ENCODE results near the gene KRTAP4-11.
"Not testable (repeated sequence)": the region's sequence is repeated elsewhere in the genome, so short reads cannot be mapped to it uniquely, and the experiment has no call there.

Gene KRTAP4-11

DNA sequence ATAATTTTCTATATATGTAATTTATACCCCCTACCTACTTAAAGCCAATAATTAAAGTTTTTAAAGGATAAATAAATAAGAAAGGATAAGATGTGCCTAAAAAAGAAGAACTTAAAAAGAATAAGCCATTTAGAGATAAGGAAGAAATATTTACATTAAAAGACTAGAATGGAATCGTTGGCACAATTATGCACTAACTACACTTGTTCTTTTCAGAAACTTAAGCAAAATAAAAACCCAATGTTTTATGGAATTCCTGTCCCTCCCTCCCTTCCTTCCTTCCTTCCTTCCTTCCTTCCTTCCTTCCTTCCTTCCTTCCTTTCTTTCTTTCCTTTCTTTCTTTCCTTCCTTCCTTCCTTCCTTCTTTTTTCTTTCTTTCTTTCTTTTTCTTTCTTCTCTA, 26.7 kb upstream of the KRTAP4-11 start:
- Histone ChIP-seq H3K36me3 (ENCODE audit: control insufficient read depth, low read depth, low read length) (no peaks in the 10 kb centered on the region), H3K27ac (ENCODE audit: low read length) (no peak overlapping the region), H3K9me3 (ENCODE audit: control insufficient read depth, low read depth, low read length) (peaks cover 7% of the 10 kb centered on the region), H3K4me1 (ENCODE audit: control insufficient read depth, low read depth, low read length) (no peaks in the 10 kb centered on the region), H3K9ac (ENCODE audit: low read length) (no peak overlapping the region), H3K27me3 (ENCODE audit: control insufficient read depth, insufficient read depth, low read length) (no peaks in the 10 kb centered on the region), H3K4me3 (ENCODE audit: low read length) (no peak overlapping the region)

DNA sequence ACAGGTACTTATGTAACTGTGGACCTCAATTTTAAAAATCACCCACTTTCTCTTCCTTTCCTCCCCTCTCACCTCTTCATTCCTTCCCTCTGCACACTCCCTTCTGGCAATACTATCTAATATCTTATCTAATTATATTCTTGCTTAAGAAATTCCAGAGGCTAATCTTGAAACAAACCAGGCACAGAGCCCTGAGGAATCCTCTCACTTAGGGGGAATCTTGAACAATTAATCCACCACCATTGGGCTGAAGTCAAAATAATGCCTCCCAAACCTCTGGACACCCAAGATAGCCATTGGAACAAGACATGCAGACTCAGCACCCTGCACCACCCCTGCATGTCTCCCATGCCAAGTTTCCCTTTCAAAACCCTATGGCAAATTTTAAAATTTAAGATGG, 23.2 kb upstream of the KRTAP4-11 start:
- Histone ChIP-seq H3K27ac (ENCODE audit: low read length) (no peak overlapping the region), H3K4me1 (ENCODE audit: control insufficient read depth, low read depth, low read length) (no peaks in the 10 kb centered on the region), H3K36me3 (ENCODE audit: control insufficient read depth, low read depth, low read length) (no peaks in the 10 kb centered on the region), H3K27me3 (ENCODE audit: control insufficient read depth, insufficient read depth, low read length) (no peaks in the 10 kb centered on the region), H3K4me3 (ENCODE audit: low read length) (no peak overlapping the region), H3K9me3 (ENCODE audit: control insufficient read depth, low read depth, low read length) (peaks cover 7% of the 10 kb centered on the region), H3K9ac (ENCODE audit: low read length) (no peak overlapping the region)

DNA sequence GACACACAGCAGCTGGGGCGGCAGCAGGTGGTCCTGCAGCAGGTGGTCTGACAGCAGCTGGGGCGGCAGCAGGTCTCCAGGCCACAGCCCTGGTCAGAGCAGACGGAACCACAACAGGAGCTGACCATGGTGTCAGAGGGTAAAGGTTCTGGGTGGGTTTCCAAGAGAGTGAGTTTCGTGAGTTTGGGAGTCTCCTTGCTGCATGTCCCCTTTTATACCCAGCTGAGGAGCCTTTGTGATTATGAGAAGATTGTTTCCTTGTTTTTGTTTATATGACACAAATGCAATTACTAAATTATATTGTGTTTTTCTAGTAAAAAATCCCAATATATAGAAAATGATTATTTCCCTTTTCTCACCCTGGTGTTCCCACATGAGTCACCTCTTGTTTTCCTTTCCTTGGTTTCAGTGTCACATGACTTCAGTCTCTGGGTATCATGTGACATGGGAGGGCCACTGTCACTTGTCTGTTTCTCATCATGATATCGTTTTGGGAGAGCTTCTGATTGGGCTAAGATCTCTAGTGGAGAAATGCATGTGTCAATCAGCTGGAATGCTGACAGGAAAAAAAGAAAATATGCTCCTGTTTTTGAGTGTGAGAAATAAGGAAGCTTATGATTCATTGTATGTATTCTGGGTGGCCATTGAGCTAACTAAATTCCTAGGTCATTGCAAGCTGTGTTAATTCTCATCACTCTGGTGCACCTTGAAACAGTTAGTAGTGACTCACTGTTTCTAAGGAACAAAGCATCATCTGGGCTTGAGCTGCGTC, 22.4 kb upstream of the KRTAP4-11 start, which contains the start of gene KRTAP4-6:
Gene KRTAP4-6, minus strand, starts transcription at position 185 of the 772 bp plus-strand sequence. Its CDS starts 57 bp downstream, at position 128.
- no peak within 1 kb of the TSS for H3K9ac ChIP-seq (ENCODE audit: low read length)
- peaks cover 7% of the 10 kb centered on the region for H3K9me3 ChIP-seq (ENCODE audit: control insufficient read depth, low read depth, low read length)
- H3K27ac ChIP-seq (ENCODE audit: low read length): no peak within 1 kb of the TSS
- H3K4me3 ChIP-seq (ENCODE audit: low read length): no peak within 1 kb of the TSS
- H3K36me3 ChIP-seq (ENCODE audit: control insufficient read depth, low read depth, low read length): no peaks in the 10 kb centered on the region
- H3K4me1 ChIP-seq (ENCODE audit: control insufficient read depth, low read depth, low read length): no peaks in the 10 kb centered on the region
- H3K27me3 ChIP-seq (ENCODE audit: control insufficient read depth, insufficient read depth, low read length): no peaks in the 10 kb centered on the region

DNA sequence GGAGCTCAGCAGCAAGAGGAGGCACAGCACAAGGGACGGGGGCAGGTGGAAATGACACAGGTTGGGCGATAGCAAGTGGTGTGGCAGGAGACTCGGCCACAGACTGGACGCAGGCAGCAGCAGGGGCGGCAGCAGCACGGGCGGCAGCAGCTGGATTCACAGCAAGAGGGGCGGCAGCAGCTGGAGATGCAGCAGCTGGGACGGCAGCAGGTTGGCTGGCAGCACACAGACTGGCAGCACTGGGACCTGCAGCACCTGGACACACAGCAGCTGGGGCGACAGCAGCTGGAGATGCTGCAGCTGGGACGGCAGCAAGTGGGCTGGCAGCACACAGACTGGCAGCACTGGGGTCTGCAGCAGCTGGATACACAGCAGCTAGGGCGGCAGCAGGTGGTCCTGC, 21.7 kb upstream of the KRTAP4-11 start:
- H3K36me3 ChIP-seq (ENCODE audit: control insufficient read depth, low read depth, low read length); H3K9me3 ChIP-seq (ENCODE audit: control insufficient read depth, low read depth, low read length); H3K4me1 ChIP-seq (ENCODE audit: control insufficient read depth, low read depth, low read length); H3K27me3 ChIP-seq (ENCODE audit: control insufficient read depth, insufficient read depth, low read length); H3K4me3 ChIP-seq (ENCODE audit: low read length); H3K9ac ChIP-seq (ENCODE audit: low read length); H3K27ac ChIP-seq (ENCODE audit: low read length): not testable (repeated sequence)

DNA sequence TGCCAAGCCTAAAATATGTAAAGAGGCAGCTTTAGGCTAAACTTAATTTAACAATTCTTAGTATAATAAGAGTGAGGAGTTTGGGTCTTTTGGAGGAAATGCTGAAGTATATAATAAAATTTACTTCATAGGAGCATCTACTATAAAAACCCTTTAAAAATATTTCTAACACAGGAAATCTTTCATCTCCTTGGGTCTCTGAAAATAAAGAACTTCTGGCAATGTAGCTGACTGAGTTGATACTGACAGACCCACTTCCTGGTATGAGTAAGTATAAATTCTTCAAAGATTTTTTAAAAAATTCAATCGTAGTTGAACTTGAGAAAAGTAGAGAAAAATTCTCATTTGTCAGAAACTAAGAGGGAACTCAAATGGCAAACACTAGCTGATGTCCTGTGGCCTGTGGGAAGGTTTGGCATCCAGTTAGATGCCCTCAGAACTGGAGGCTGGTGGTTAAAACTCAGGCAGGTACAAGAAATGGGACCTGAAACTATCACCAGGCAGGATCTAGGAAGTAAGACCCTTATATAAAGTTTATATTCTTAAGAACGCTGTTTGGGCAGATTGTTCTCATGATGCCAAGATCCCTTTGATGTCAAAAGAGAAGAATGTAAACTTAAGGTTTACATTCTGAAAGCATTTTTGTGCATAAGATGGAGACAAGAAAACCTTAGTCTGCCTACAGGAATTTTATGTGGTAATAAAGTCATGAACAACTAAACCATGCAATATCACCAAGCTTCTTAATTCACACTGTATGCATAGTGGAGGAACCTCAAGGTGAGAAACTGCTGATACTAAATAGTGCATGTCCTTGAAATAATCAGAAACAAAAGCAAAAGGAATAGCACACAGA, 15.9 kb upstream of the KRTAP4-11 start:
- Histone ChIP-seq H3K9me3 (ENCODE audit: control insufficient read depth, low read depth, low read length) (no peaks in the 10 kb centered on the region), H3K27ac (ENCODE audit: low read length) (no peak overlapping the region), H3K4me1 (ENCODE audit: control insufficient read depth, low read depth, low read length) (no peaks in the 10 kb centered on the region), H3K9ac (ENCODE audit: low read length) (no peak overlapping the region), H3K4me3 (ENCODE audit: low read length) (no peak overlapping the region), H3K27me3 (ENCODE audit: control insufficient read depth, insufficient read depth, low read length) (no peaks in the 10 kb centered on the region), H3K36me3 (ENCODE audit: control insufficient read depth, low read depth, low read length) (no peaks in the 10 kb centered on the region)

DNA sequence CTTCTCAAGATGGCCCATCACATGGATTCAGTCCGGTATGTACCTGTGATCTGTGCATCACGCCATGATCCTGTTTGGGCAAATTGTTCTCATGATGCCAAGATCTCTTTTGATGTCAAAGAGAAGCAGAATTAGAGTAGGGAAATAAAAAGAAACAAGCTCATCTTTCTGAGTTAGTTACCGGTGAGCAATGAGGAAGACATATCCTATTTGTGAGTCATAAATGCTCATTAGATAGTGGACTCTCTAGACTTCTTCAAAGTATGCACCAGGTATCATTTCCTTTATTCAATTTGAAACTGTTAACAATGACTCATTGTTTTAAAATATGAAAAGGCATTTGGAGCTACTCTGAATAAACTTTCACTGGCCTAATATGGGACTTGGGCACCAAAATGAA, 13.8 kb upstream of the KRTAP4-11 start:
- Histone ChIP-seq H3K27ac (ENCODE audit: low read length) (no peak overlapping the region), H3K9ac (ENCODE audit: low read length) (no peak overlapping the region), H3K9me3 (ENCODE audit: control insufficient read depth, low read depth, low read length) (no peaks in the 10 kb centered on the region), H3K4me3 (ENCODE audit: low read length) (no peak overlapping the region), H3K4me1 (ENCODE audit: control insufficient read depth, low read depth, low read length) (no peaks in the 10 kb centered on the region), H3K27me3 (ENCODE audit: control insufficient read depth, insufficient read depth, low read length) (no peaks in the 10 kb centered on the region), H3K36me3 (ENCODE audit: control insufficient read depth, low read depth, low read length) (no peaks in the 10 kb centered on the region)

DNA sequence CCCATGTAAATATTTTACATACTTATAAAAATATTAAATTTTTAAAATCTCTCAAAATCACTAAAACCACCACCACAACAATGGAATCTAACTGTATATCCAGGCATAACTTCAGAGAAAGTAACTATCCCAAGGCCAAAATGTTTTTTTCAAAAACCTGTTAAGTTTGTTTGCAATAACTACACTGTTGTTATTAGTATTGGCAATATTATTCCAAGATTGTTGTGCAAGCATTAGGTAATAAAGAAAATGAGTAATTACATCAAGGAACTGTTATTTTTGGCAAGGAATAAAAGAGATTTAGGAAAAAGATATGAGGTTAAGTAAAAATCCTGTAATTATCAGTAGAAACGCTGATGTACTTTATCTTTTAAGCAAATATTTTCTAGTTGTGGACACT, 9.2 kb upstream of the KRTAP4-11 start:
- no peak overlapping the region for H3K4me3 ChIP-seq (ENCODE audit: low read length)
- H3K4me1 ChIP-seq (ENCODE audit: control insufficient read depth, low read depth, low read length): no peaks in the 10 kb centered on the region
- H3K36me3 ChIP-seq (ENCODE audit: control insufficient read depth, low read depth, low read length): no peaks in the 10 kb centered on the region
- no peaks in the 10 kb centered on the region for H3K9me3 ChIP-seq (ENCODE audit: control insufficient read depth, low read depth, low read length)
- no peak overlapping the region for H3K27ac ChIP-seq (ENCODE audit: low read length)
- H3K9ac ChIP-seq (ENCODE audit: low read length): no peak overlapping the region
- no peaks in the 10 kb centered on the region for H3K27me3 ChIP-seq (ENCODE audit: control insufficient read depth, insufficient read depth, low read length)

DNA sequence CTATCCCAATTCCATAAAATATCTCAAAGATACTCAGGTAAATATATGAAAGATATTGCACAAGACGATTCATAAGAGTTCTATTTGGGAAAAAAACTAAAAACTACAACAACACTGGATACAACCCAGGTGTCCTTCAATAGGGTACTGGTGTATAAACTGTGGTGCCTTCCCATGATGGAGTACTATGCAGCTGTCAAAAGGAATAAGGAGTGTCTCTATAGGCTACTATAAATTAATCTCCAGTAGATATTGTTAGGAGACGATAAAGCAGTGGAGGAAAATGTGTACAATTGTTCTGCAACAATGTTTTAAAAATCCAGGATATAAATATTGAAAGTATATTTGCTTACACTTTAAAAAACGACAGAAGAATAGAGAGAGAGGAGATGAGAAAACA, 8.2 kb upstream of the KRTAP4-11 start:
- Histone ChIP-seq H3K4me1 (ENCODE audit: control insufficient read depth, low read depth, low read length) (no peaks in the 10 kb centered on the region), H3K9me3 (ENCODE audit: control insufficient read depth, low read depth, low read length) (no peaks in the 10 kb centered on the region), H3K9ac (ENCODE audit: low read length) (no peak overlapping the region), H3K4me3 (ENCODE audit: low read length) (no peak overlapping the region), H3K27ac (ENCODE audit: low read length) (no peak overlapping the region), H3K27me3 (ENCODE audit: control insufficient read depth, insufficient read depth, low read length) (no peaks in the 10 kb centered on the region), H3K36me3 (ENCODE audit: control insufficient read depth, low read depth, low read length) (no peaks in the 10 kb centered on the region)

DNA sequence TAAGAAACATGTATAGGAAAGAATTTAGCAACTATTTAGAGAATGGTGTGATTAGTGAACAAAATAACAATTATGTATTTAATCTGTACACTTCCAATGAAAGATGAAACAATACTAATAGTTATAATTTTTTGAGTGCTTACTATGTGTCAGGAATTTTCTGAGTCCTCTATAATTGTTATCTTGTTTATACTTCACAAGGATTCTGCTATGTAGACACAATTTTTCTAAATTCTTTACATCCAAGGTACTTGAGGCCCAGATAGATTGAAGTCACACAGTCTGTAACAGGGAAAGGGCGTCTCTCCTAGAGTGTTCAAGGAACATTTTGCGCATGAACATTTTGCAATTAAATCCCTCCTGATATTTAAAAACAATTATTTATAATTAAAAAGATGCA, 6.9 kb upstream of the KRTAP4-11 start:
- no peak overlapping the region for H3K4me3 ChIP-seq (ENCODE audit: low read length)
- no peaks in the 10 kb centered on the region for H3K4me1 ChIP-seq (ENCODE audit: control insufficient read depth, low read depth, low read length)
- H3K27ac ChIP-seq (ENCODE audit: low read length): no peak overlapping the region
- no peaks in the 10 kb centered on the region for H3K36me3 ChIP-seq (ENCODE audit: control insufficient read depth, low read depth, low read length)
- no peak overlapping the region for H3K9ac ChIP-seq (ENCODE audit: low read length)
- no peaks in the 10 kb centered on the region for H3K9me3 ChIP-seq (ENCODE audit: control insufficient read depth, low read depth, low read length)
- H3K27me3 ChIP-seq (ENCODE audit: control insufficient read depth, insufficient read depth, low read length): no peaks in the 10 kb centered on the region

DNA sequence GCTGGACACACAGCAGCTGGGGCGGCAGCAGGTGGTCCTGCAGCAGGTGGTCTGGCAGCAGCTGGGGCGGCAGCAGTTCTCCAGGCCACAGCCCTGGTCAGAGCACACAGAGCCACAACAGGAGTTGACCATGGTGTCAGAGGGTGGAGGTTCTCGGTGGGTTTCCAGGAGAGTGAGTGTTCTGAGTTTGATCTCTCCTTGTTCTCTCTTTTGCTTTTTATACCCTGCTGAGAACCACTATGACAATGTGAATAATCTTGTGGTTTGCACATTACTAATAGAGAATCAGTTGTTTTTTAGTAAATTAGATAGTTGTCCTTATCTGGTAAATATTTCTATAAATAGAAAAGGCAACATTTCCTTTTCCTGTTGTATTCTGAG, 5.8 kb upstream of the KRTAP4-11 start, which contains the start of gene KRTAP4-12:
Gene KRTAP4-12, minus strand, starts transcription at position 192 of the 381 bp plus-strand sequence. Its CDS starts 60 bp downstream, at position 132.
- not testable (repeated sequence) for H3K36me3 ChIP-seq (ENCODE audit: control insufficient read depth, low read depth, low read length); H3K4me3 ChIP-seq (ENCODE audit: low read length); H3K27ac ChIP-seq (ENCODE audit: low read length); H3K27me3 ChIP-seq (ENCODE audit: control insufficient read depth, insufficient read depth, low read length); H3K9ac ChIP-seq (ENCODE audit: low read length); H3K4me1 ChIP-seq (ENCODE audit: control insufficient read depth, low read depth, low read length); H3K9me3 ChIP-seq (ENCODE audit: control insufficient read depth, low read depth, low read length)

DNA sequence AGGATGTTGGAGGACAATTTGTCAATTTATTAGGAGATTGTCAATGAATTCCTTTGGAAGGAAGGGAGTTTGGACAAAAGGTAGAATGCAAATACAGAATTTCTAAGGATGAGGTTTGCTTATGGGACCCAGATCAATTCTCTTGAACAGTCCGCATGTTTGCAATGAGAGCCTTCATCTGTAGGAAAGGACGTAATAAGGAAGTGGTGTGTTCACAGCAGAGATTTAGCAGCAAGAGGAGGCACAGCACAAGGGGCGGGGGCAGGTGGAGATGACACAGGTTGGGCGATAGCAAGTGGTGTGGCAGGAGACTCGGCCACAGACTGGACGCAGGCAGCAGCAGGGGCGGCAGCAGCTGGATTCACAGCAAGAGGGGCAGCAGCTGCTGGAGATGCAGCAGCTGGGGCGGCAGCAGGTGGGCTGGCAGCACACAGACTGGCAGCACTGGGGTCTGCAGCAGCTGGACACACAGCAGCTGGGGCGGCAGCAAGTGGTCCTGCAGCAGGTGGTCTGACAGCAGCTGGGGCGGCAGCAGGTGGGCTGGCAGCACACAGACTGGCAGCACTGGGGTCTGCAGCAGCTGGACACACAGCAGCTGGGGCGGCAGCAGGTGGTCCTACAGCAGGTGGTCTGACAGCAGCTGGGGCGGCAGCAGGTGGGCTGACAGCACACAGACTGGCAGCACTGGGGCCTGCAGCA, 5.3 kb upstream of the KRTAP4-11 start:
- not testable (repeated sequence) for H3K4me3 ChIP-seq (ENCODE audit: low read length); H3K9me3 ChIP-seq (ENCODE audit: control insufficient read depth, low read depth, low read length); H3K4me1 ChIP-seq (ENCODE audit: control insufficient read depth, low read depth, low read length); H3K27ac ChIP-seq (ENCODE audit: low read length); H3K27me3 ChIP-seq (ENCODE audit: control insufficient read depth, insufficient read depth, low read length); H3K36me3 ChIP-seq (ENCODE audit: control insufficient read depth, low read depth, low read length); H3K9ac ChIP-seq (ENCODE audit: low read length)

Data from iPS-18a (cell line).